GM19023 (cell line): ENCODE measurements around the gene MPRIP.
A peak's percentile ranks its signal among the peaks of the same experiment; 100 is the strongest.

Experiments used
- ATAC-seq: cut with Tn5 transposase; IDR thresholded peaks from one replicate; pipeline ENCODE4 v1.9.1; 2021; ENCODE audit warnings: mild to moderate bottlenecking, moderate library complexity; ENCODE audit not compliant: unreplicated experiment

Gene MPRIP

DNA sequence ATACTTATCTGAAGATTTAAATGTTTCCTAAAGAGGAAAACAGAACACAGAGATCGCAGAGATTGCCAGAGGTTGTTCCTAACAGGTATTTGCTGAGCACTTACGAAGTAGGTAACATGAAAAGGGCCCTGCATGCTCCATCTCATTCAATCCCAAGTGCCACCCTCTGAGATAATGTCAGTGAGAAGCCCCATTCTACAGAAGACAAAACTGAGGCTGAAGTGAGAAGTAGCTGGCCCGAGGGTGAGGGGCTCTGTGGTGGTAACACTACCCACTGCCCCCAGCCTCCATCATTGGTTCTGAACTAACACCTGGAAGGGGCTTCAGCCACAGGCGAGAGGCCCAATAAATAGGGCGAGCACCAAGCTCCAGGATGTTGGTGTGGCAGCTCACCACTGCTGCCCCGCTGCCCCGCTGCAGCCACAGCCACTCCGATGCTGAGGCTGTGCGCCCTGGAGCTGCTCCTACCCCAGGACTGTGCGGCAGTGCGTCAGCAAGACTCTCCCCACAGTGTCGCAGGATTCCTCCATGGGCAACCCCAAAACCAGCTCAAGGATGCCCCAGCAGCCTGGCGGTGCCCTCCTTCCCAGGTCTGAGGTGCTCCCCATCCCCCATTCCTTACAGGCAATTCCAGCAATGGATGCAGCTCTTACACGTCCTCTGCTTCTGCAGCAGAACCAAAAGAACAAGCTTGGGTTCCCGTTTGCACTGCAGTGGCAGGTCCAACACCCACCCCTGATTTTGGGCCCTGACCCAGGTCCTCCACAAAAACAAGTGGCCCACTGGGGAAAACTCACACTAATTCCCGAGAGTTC, 184.4 kb downstream of the MPRIP start:
- no peak for ATAC-seq

DNA sequence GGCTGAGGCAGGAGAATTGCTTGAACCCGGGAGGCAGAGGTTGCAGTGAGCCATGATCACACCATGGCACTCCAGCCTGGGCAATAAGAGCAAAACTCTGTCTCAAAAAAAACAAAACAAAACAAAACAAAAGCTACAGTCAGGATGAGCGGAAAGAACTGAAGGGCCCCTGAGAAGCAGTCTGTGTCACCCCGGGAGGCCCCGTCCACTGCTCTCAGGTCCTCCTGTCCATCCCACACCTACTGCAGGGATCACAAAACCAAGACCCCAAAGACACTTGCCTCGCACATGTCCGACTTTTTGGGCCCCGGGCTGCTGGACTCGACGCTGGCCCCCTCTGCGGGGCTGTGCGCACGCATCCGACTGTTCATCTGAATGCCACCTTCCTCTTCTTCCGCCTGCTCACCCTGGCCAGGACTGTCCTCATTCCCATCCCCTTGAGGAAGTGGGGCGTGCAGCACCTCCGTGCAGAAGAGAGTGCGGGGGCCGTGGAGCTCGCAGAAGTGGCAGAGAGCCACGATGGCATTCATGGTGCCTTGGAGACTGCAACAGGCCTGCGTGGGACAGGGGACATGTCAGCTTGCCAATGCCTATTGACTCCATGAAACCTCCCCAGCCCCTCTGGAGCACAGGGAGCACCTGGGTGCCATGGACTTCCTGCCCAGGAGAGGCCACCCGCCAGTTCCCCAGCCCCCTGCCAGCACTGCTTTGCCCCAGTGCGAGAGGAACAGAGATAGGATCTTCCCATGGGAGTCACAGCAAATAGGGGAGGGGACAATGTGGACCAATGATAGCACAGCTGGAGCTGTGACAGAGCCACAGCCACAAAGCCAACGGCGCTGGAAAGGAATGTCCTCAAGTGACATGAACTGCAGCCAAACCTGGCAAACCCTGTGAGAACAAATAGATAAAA, 185.6 kb downstream of the MPRIP start:
- no peak for ATAC-seq

DNA sequence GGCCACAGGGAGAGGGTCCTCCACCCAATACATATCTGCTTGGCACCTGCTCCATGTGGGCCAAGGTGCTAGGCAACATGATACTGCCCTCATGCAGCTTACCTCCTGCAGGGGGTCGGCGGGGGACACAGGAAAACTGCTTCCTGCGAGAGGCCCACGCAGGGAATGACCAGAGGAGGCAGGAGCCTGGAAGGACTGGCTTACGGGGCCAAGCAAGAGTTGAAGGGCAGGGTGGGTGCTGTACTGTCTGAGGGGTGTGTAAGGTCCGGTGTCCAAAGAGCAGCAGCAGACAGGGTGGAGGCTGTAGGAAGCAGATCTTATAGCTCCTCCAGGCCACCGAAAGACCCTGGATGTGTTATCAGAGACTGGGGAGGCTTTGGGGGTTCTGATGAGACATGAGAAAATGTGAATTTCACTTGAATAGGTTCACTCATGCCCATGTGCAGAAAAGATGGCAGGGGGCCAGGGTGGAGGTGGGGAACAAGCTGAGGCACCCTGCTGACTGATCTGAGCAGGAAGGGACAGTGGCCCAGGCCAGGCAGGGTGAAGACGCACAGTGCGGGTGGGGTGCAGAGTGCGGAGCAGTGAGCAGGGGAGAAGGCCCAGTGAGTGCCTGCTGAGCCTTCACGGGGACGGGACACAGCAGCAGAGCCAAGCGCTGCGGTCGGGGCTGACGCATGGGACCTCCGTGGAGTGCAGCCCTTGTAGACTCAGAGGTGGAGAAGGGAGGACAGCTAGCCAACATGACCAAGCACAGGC, 186.4 kb downstream of the MPRIP start:
- ATAC-seq = no peak

DNA sequence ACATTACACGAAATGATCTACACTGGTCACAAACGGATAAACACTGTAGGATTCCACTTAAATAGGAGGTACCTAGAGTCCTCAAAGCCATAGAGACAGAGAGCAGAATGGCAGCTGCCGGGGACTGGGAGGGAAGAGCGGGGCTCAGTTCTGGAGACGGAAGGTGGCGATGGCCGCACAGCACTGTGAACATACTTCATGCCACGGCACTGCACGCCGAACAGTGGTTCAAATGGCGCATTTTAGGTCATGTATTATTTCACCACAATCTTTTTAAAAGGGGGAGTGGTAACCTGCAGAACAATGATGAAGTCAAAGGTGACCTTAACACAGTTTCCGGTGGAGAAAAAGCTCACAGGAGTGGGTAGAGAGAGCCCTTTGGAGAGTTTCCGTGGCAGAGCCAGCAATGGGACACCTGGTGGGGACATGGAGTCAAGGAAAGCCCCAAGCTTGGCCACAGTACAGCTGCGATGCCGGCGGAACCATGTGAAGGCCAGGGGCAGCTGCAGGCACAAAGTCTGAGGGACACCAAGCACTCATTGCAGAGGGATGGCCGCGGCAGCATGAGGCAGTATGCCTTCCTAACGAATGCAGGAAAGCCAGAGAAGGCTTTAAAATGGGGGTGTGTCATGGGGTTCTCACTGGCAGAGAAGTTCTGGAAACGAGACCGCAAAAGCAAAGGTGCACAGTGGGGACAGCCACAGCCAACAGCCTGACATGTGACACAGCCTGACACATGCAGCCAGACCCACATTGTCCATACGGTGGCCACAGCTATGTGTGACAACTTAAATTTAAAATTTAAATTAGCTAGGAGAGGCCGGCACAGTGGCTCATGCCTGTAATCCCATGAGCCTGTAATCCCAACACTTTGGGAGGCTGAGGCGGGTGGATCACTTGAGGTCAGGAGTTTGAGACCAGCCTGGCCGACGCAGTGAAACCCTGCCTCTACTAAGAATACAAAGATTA, 187.4 kb downstream of the MPRIP start:
- no peak for ATAC-seq

DNA sequence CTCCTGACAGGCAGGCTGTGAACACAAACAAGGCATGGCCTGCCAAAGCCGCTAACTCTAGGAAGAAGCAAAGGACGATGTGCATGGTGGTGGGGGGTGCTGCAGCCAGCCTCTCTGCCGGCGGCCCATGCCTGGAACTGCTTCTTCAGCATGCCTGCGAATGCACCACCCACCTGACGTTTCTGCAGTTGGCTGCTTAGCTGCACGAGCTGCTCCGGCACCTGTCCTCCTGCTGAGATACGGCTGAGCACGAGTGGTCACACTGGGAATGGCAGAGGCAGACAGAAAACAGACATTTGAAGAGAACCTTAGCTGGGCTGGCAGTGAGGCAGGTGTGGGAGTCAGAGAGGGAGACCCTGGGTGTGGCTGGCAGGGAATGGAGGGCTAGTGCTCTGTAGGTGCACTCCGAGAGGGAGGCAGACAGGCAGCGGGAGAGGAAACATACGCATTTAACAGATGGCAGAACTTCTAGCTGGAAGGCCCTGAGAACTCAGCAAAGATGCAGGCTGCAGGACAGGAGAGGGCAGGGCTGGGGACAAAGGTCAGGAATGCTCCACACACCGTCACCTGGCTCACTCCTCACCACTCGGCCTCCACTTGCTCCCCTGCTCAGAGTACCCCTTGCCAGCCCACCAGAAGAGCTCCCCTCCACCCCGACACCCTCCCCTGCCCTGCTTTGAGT, 189.5 kb downstream of the MPRIP start:
- ATAC-seq = no peak

DNA sequence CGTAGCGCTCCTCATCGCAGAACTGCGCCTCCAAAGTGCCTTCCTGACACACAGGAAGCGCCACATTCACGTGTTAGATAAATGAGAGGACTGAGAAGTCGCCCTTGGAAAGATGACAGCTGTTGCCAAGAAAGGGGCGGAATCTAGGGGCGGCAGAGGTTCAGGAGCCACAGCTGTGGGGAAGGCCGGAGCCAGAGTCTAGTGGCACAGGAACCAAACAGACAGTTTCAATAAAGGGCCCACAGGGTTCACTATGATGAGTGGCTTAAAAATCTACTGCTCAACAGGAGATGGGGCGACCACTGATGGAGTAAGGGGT, 190.0 kb downstream of the MPRIP start:
- ATAC-seq = no peak

DNA sequence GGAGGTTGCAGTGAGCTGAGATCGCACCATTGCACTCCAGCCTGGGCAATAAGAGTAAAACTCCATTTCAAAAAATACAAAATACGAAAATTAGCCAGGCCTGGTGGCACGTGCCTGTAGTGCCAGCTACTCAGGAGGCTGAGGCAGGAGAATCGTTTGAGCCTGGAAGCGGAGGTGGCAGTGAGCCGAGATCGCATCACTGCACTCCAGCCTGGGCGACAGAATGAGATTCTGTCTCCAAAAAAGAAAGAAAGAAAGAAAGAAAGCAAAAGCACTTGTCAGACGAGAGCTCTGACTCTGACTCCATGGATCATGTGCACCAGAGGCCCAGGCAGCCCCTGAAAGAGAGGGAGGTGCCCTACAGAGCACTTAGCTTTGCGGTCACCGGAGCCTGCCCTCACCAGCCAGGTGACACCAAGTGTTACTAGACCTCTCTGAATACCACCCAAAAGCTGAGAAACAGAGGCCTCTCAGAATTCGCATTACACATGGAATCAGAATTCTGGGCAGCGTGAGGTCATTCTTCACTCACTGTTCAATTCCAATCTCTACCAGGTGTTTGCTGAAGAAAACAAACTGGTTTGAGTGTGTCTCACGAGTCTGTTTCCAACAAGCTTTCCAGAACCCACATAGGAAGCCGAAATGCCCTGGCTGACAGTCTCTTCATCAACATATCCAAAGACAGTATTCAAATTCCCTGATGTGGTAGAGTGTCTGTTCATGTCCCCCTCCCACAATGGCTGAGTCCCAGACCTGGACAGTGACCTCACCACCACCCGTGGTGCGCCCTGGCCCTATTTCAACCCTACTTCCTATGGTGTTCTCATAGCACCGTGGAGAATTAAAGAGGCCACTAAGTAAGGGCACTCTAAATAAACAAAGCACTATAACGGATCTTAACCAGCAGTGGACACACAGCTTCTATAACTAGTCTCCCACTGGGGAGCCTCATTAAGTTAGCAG, 193.2 kb downstream of the MPRIP start:
- ATAC-seq = no peak

DNA sequence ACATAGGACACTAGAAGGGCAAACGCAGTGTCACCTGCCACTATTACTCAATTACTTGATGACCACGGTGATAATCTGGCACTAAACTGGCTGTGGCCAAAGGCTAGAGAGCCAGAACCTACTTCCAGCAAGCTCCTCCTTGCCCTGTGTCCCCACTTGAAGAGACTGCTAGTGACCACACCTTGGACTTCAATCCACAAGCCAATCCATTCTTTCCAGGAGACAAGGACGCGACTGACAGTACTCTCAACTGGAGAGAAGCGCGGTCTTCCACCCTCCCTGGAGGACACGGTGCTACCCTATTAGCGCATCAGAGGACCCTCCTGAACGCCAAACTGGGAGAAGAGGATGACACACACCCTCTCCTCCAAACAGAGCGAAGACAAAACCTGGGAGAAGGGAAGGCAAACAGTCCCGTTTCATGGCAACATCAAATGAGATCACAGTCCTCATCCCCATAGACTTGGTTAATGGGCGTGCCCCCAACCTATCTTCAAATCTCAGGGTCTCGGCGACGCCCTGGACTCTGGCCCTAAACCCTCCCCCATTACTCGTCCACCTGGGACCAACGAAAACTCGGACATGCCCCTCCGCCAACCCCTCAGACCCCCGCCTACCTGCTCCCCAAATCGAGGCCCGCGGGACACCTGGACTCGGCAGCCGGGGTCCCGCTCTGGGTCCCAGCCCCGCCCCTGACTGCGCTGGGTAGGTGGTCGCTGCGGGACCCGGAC, 194.2 kb downstream of the MPRIP start:
- no peak for ATAC-seq

DNA sequence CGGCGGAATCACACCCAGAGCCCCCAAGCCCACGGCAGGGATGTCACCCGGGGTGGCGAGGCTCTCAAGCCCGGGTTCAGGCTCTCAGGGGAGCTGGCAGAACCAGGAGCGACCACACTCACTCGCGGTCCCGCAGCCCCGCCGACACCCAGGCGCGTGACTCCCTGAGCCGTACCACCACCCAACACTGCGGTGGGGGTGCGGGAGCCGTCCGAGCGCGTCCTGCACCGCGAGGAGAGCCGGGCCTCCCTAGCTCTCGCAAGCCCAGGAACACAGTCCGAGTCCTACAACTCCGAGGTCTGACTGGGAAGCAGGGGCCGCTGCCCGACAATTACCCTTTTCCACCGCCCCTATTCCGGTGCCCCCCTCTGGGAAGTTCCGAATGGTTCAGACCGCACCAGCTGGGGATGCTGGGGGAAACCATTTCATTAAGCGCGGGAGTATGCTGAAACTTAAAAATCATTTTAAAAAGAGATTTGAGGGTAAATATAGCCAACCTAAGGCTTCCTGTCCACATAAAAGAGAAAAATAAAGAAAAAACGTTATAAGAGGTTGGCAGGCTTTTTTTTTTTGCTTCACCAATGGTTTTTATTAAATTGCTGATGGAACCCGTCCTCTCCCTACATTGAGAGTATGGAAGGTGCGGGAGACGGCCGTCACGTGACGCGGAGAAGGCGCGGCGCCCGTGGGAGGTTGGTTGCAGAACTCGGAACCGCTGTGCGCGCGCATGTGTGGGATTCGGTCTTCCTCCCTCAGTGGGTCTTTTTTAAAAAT, 195.0 kb downstream of the MPRIP start, which contains the start of gene FLCN:
Gene FLCN (minus strand): TSS at position 143 of the 774 bp plus-strand sequence. CDS start 9,031 bp downstream, outside the sequence.
- peak; percentile 88 for ATAC-seq

DNA sequence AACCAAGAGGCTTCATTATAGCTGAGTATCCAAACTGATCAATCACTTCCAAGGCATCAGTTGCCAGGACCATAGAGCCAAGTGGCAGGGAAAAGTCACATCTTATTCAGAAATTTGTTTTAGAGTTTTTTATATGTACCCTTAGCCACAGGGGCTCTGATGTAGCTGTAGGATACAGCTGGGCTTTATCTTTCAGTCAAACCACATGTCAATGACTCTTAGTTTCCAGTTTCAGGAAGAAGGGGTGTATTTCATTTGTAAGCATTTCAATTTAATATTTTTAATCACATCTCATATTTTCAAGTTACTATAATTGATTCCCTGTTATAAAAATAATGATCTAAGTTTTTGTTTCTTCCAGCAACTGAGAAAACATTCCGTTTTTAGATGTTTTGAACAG, 197.6 kb downstream of the MPRIP start:
- no peak for ATAC-seq

DNA sequence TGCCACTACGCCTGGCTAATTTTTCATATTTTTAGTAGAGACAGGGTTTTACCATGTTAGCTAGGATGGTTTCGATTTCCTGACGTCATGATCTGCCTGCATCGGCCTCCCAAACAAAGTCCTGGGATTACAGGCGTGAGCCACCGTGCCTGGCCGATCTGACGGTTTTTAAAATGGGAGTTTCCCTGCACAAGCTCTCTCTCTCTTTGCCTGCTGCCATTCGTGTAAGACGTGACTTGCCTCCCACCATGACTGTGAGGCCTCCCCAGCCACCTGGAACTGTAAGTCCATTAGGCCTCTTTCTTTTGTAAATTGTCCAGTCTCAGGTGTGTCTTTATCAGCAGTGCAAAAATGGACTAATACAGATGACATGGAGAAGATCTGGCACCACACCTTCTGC, 199.4 kb downstream of the MPRIP start:
- no peak for ATAC-seq

DNA sequence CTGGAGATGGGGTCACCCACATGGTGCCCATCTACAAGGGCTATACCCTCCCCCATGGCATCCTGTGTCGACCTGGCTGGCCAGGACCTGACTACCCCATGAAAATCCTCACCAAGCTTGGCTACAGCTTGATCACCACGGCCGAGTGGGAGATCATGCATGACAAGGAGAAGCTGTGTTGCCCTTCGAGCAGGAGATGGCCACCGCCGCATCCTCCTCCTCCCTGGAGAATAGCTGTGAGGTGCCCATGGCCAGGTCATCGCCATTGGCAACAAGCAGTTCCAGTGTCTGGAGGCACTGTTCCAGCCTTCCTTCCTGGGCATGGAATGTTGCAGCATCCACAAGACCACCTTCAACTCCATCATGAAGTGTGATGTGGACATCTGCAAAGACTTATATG, 200.0 kb downstream of the MPRIP start:
- no peak for ATAC-seq
